Mucosa of stomach (tissue), 1 donor: ENCODE data around the gene BBOF1.
"Not testable (repeated sequence)": the region's sequence is repeated elsewhere in the genome, so short reads cannot be mapped to it uniquely, and the experiment has no call there.

Source experiments
- H3K27me3 ChIP-seq: one replicate; pipeline ENCODE4 v1.7.0; 2013; ENCODE audit warnings: mild to moderate bottlenecking, low read length; ENCODE audit not compliant: control insufficient read depth, insufficient read depth
- H3K36me3 ChIP-seq: one replicate; pipeline ENCODE4 v1.7.0; 2013; ENCODE audit warnings: low read length; ENCODE audit not compliant: control insufficient read depth, insufficient read depth
- H3K4me1 ChIP-seq: one replicate; pipeline ENCODE4 v1.7.0; 2013; ENCODE audit warnings: mild to moderate bottlenecking, low read length; ENCODE audit not compliant: control insufficient read depth, insufficient read depth
- H3K4me3 ChIP-seq: one replicate; pipeline ENCODE4 v1.7.0; 2013; ENCODE audit warnings: low read length
- H3K9ac ChIP-seq: one replicate; pipeline ENCODE4 v1.7.0; 2013; ENCODE audit warnings: mild to moderate bottlenecking, low read length, moderate library complexity
- H3K9me3 ChIP-seq: one replicate; pipeline ENCODE4 v1.7.0; 2013; ENCODE audit warnings: mild to moderate bottlenecking, low read length, moderate library complexity; ENCODE audit not compliant: control insufficient read depth
- donor health status: Pancreatic carcinoma.

The BBOF1 gene

GRCh38 chr14:74018586-74019407 lies at the start of gene BBOF1, which contains the start of gene ENTPD5:
TSS of gene BBOF1 (plus strand) at chr14:74019349. CDS start at chr14:74019479, 130 bp downstream.
TSS of gene ENTPD5 (minus strand) at chr14:74019288. CDS start at chr14:73988102, 31,186 bp downstream.
- Histone ChIP-seq H3K4me1 (peaks cover 12% of the 10 kb centered on the region), H3K9ac (peak within 1 kb of the TSS; percentile 95), H3K4me3 (peak within 1 kb of the TSS; percentile 70), H3K36me3 (no peaks in the 10 kb centered on the region), H3K9me3 (no peaks in the 10 kb centered on the region), H3K27me3 (no peaks in the 10 kb centered on the region)

DNA sequence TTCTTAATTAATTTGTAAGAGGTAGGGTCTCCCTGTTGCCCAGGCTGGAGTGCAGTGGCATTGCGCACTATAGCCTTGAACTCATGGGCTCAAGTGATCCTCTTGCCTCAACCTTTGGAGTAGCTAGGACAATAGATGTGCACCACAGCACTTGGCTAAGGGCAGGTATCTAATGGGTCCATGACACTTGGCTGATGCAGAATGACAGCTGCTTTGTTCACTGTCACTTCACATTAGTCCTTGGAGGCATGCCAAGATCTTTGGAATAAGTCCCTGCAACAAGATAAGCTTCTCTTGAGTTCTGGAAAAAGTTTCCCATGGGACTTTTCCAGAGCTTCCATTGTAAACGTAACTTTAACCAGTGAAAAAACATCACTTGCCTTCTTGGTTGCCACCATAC lies 45.7 kb upstream of the BBOF1 start:
- H3K36me3 ChIP-seq = peaks cover 17% of the 10 kb centered on the region
- H3K4me3 ChIP-seq = no peak overlapping the region
- no peaks in the 10 kb centered on the region for H3K9me3 ChIP-seq
- no peak overlapping the region for H3K9ac ChIP-seq
- peaks cover 22% of the 10 kb centered on the region for H3K4me1 ChIP-seq
- no peaks in the 10 kb centered on the region for H3K27me3 ChIP-seq

GRCh38 chr14:73976125-73976524 lies 43.0 kb upstream of the BBOF1 start:
- H3K9ac ChIP-seq = no peak overlapping the region
- peaks cover 12% of the 10 kb centered on the region for H3K36me3 ChIP-seq
- peaks cover 22% of the 10 kb centered on the region for H3K4me1 ChIP-seq
- no peak overlapping the region for H3K4me3 ChIP-seq
- no peaks in the 10 kb centered on the region for H3K9me3 ChIP-seq
- no peaks in the 10 kb centered on the region for H3K27me3 ChIP-seq

DNA sequence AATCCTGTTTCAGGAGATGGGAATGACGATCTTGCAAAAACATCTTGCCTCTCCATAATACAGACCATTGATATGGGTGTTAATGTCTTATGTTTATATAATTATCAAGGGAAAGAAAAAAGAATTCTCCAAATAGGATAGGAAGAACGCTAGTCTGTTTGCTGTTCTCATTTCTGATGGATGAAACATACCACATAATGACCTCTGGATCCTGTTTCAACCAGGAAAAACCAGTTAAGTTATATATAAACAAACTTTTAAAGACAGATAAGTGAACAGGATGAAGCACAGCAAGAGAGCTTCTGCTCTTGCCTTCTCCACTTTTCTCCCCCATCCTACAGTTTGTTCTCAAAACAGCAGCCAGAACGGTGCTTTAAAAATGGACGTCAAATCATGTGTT lies 41.3 kb upstream of the BBOF1 start:
- peaks cover 8% of the 10 kb centered on the region for H3K36me3 ChIP-seq
- peaks cover 19% of the 10 kb centered on the region for H3K4me1 ChIP-seq
- H3K4me3 ChIP-seq = no peak overlapping the region
- no peaks in the 10 kb centered on the region for H3K27me3 ChIP-seq
- no peak overlapping the region for H3K9ac ChIP-seq
- no peaks in the 10 kb centered on the region for H3K9me3 ChIP-seq

- no peaks in the 10 kb centered on the region for H3K27me3 ChIP-seq
- peaks cover 7% of the 10 kb centered on the region for H3K36me3 ChIP-seq
- H3K9ac ChIP-seq = no peak overlapping the region
- H3K4me3 ChIP-seq = no peak overlapping the region
- no peaks in the 10 kb centered on the region for H3K9me3 ChIP-seq
- H3K4me1 ChIP-seq = peaks cover 3% of the 10 kb centered on the region
These were observed 31.1 kb upstream of the BBOF1 start for GRCh38 chr14:73988065-73988464.

- not testable (repeated sequence) for H3K4me3 ChIP-seq, H3K36me3 ChIP-seq, H3K27me3 ChIP-seq, H3K4me1 ChIP-seq, H3K9ac ChIP-seq, H3K9me3 ChIP-seq
These were observed 30.5 kb upstream of the BBOF1 start for GRCh38 chr14:73988656-73989055.

GRCh38 chr14:73991092-73991491 lies 28.1 kb upstream of the BBOF1 start:
- no peak overlapping the region for H3K4me3 ChIP-seq
- H3K4me1 ChIP-seq = peaks cover 9% of the 10 kb centered on the region
- H3K36me3 ChIP-seq = peaks cover 7% of the 10 kb centered on the region
- H3K27me3 ChIP-seq = no peaks in the 10 kb centered on the region
- no peaks in the 10 kb centered on the region for H3K9me3 ChIP-seq
- no peak overlapping the region for H3K9ac ChIP-seq

- H3K4me3 ChIP-seq, H3K9ac ChIP-seq, H3K36me3 ChIP-seq, H3K9me3 ChIP-seq, H3K27me3 ChIP-seq: not testable (repeated sequence)
- peaks cover 39% of the 10 kb centered on the region for H3K4me1 ChIP-seq
These were observed 24.2 kb upstream of the BBOF1 start for GRCh38 chr14:73994926-73995325.

DNA sequence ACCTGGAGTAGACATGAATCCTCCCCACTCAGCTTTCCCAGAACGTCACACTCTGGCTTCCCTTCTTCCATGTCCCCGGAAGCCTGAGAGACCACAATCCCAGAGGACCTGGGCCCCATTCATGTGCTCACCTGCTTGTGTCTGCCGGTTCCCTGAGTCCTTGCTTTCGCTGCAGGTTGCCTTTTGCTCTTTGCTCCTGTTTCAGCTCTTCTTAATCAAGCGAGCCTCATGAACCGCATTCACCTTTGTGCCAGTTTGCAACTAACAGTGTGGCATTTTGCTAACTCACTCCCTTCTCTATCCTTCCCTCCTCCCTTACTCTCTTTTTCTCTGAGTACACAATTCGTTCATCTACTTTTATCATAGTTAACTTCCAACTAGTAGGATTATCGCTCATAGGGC lies 23.2 kb upstream of the BBOF1 start:
- Histone ChIP-seq H3K9me3 (no peaks in the 10 kb centered on the region), H3K27me3 (no peaks in the 10 kb centered on the region), H3K9ac (peak overlapping the region; percentile 48), H3K36me3 (no peaks in the 10 kb centered on the region), H3K4me1 (peaks cover 39% of the 10 kb centered on the region), H3K4me3 (peak overlapping the region; percentile 20)

DNA sequence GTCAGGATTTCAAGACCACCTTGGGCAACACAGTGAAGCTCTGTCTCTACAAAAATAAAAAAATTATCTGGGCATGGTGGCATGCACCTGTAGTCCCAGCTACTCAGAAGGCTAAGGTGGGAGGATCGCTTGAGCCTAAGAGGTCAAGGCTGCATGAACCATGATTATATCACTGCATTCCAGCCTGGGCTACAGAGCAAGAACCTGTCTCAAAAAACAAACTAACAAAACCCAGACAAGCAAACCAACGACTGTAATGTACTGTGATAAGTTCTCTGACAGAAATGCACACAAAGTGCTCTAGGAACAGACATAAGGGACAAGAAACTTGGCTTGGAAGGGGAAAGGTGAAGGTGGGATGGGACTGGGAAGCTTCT lies 22.4 kb upstream of the BBOF1 start:
- peak overlapping the region; percentile 42 for H3K9ac ChIP-seq
- H3K36me3 ChIP-seq = no peaks in the 10 kb centered on the region
- H3K27me3 ChIP-seq = no peaks in the 10 kb centered on the region
- H3K4me3 ChIP-seq = no peak overlapping the region
- H3K9me3 ChIP-seq = no peaks in the 10 kb centered on the region
- peaks cover 39% of the 10 kb centered on the region for H3K4me1 ChIP-seq

DNA sequence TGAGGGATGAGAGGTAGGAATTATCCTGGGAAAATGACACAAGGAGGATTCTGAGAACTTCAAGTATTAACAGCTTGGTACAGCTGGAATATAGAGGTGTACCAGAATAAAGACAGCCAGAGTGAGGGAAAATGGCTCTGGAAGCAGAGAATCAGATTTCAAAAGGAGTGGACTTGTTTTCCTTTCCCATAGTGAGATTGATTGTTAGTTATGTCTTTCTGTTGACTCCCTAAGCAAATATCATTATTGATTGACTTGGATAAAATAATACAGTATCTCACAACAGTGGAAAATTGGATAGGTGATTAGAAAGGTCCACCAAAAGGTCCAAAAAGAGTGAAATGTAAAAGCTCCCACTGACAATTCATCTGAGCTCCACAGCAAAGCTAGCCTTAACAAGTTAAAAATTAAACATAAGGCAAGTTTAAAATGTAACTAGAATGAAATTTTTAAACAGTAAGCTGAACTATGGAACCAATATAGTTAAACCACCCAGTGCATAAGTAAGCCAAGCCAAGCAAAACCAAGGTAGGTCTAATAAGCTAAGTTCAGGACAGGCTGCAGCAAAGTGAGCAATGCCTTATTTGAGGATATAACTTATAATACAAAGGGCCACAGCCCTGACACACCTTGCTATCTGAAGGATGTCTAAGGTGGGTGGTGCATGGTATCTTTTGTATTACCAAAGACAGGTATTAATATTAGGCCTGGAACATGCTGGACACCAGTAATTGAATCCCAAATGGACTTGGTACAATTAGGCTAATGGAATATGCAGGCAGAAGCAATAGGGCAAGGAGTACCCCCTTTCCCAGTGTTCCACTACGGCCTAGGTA lies 21.8 kb upstream of the BBOF1 start:
- no peak overlapping the region for H3K4me3 ChIP-seq
- no peaks in the 10 kb centered on the region for H3K27me3 ChIP-seq
- H3K9me3 ChIP-seq = no peaks in the 10 kb centered on the region
- H3K4me1 ChIP-seq = peaks cover 39% of the 10 kb centered on the region
- no peaks in the 10 kb centered on the region for H3K36me3 ChIP-seq
- H3K9ac ChIP-seq = peak overlapping the region; percentile 42

GRCh38 chr14:73997944-73998447 lies 21.2 kb upstream of the BBOF1 start:
- Histone ChIP-seq H3K4me3 (no peak overlapping the region), H3K9me3 (no peaks in the 10 kb centered on the region), H3K36me3 (no peaks in the 10 kb centered on the region), H3K4me1 (peaks cover 37% of the 10 kb centered on the region), H3K9ac (peak overlapping the region; percentile 30), H3K27me3 (no peaks in the 10 kb centered on the region)
